HuH-7.5 (cell line): Measurements from ENCODE around the gene PPP4R4.
"Not testable (repeated sequence)": the region's sequence is repeated elsewhere in the genome, so short reads cannot be mapped to it uniquely, and the experiment has no call there.

Experiments used
- DNase-seq: peaks from one replicate; pipeline ENCODE4 v3.0.0; 2011; ENCODE audit warnings: low spot score

The PPP4R4 gene

GRCh38 chr14:94180655-94181271, 6.6 kb downstream of the PPP4R4 start:
- DNase-seq = peak; percentile 16

GRCh38 chr14:94181835-94182234, 7.7 kb downstream of the PPP4R4 start:
- DNase-seq = no peak

GRCh38 chr14:94192536-94192935, 18.4 kb downstream of the PPP4R4 start:
- no peak for DNase-seq

- DNase-seq = no peak
Observed at GRCh38 chr14:94193776-94194175, 19.7 kb downstream of the PPP4R4 start.

GRCh38 chr14:94196057-94196456, 21.9 kb downstream of the PPP4R4 start:
- DNase-seq = no peak

GRCh38 chr14:94203473-94204210, 29.5 kb downstream of the PPP4R4 start:
- DNase-seq = no peak

GRCh38 chr14:94213021-94213420, 38.9 kb downstream of the PPP4R4 start:
- DNase-seq = no peak

- DNase-seq = no peak
Observed at GRCh38 chr14:94213741-94214140, 39.6 kb downstream of the PPP4R4 start.

- DNase-seq = no peak
Observed at GRCh38 chr14:94217116-94217515, 43.0 kb downstream of the PPP4R4 start.

GRCh38 chr14:94218198-94218886, 44.2 kb downstream of the PPP4R4 start:
- not testable (repeated sequence) for DNase-seq

GRCh38 chr14:94224040-94224439, 49.9 kb downstream of the PPP4R4 start:
- DNase-seq = no peak

- no peak for DNase-seq
Observed at GRCh38 chr14:94225460-94226378, 51.6 kb downstream of the PPP4R4 start.

GRCh38 chr14:94227029-94227428, 52.9 kb downstream of the PPP4R4 start:
- DNase-seq = no peak

GRCh38 chr14:94237046-94237445, 62.9 kb downstream of the PPP4R4 start:
- no peak for DNase-seq

GRCh38 chr14:94237983-94238382, 63.9 kb downstream of the PPP4R4 start:
- DNase-seq = no peak

- no peak for DNase-seq
Observed at GRCh38 chr14:94239406-94239805, 65.3 kb downstream of the PPP4R4 start.

- no peak for DNase-seq
Observed at GRCh38 chr14:94244182-94244581, 70.1 kb downstream of the PPP4R4 start.

GRCh38 chr14:94264195-94264594, 90.1 kb downstream of the PPP4R4 start:
- not testable (repeated sequence) for DNase-seq

- no peak for DNase-seq
Observed at GRCh38 chr14:94267352-94267751, 93.2 kb downstream of the PPP4R4 start.

GRCh38 chr14:94268582-94268981, 94.5 kb downstream of the PPP4R4 start:
- DNase-seq = not testable (repeated sequence)

GRCh38 chr14:94269156-94269555, 95.0 kb downstream of the PPP4R4 start:
- DNase-seq = no peak
